HepG2 (cell line): ENCODE data around the gene PLVAP. TPM values are rescaled to one million over a fixed set of nuclear protein-coding genes. Genes with fewer than 3 reads are reported as not detected.

Experiments used
- KLF12 ChIP-seq: sonication (generic); formaldehyde crosslinking; IDR thresholded peaks from 2 replicates; pipeline ENCODE4 v1.4.0; 2020; ENCODE audit warnings: missing genetic modification reagents, borderline replicate concordance
- KLF16 ChIP-seq, 2 experiments: sonication (generic) in 1 of 2; formaldehyde crosslinking in 1 of 2; IDR thresholded peaks; 2 replicates each; pipeline versions ENCODE4 v1.6.1 to v1.8.0; 2016 to 2023; ENCODE audit warnings: missing genetic modification reagents in 2 of 2, missing compliant biosample characterization in 1 of 2
- NCOA2 ChIP-seq: sonication (generic); formaldehyde crosslinking; IDR thresholded peaks from 2 replicates; pipeline ENCODE4 v1.8.0; 2022; ENCODE audit warnings: inconsistent platforms
- NR1H2 ChIP-seq: sonication (generic); formaldehyde crosslinking; IDR thresholded peaks from 2 replicates; pipeline ENCODE4 v1.8.1; 2022; ENCODE audit warnings: low read depth, missing genetic modification reagents, borderline replicate concordance
- SP2 ChIP-seq: sonication (generic); formaldehyde crosslinking; IDR thresholded peaks from 2 replicates; pipeline ENCODE4 v1.5.1; 2020; ENCODE audit warnings: mild to moderate bottlenecking, missing genetic modification reagents
- ZNF17 ChIP-seq: sonication (generic); formaldehyde crosslinking; IDR thresholded peaks from 2 replicates; pipeline ENCODE4 v1.5.0; 2020; ENCODE audit warnings: mild to moderate bottlenecking, missing genetic modification reagents
- ZNF224 ChIP-seq: sonication (generic); formaldehyde crosslinking; IDR thresholded peaks from 2 replicates; pipeline ENCODE4 v1.5.0; 2020; ENCODE audit warnings: mild to moderate bottlenecking, missing genetic modification reagents
- polyA plus RNA-seq, 8 experiments: library from polyadenylated mRNA; depleted of rRNA in 3 of 8; stranded (reverse) in 7 of 8; unstranded in 1 of 8; fragments of >200 nt; fragmentation: Illumina TruSeq in 4 of 8; extraction: Trizol in 4 of 8; gene quantifications; 2 replicates each; pipeline versions ENCODE4 v1.2.1 to v1.2.3, GENCODE V29; 2011 to 2016; ENCODE audit warnings: low read depth in 4 of 8, missing spikeins in 1 of 8, mixed read lengths in 1 of 8; ENCODE audit not compliant: insufficient read depth in 1 of 8
- total RNA-seq, 5 experiments: library from RNA; depleted of rRNA; stranded (reverse); fragments of >200 nt; fragmentation: Illumina TruSeq; extraction: Trizol; gene quantifications; 2 replicates each; pipeline ENCODE4 v1.2.3, GENCODE V29; 2016; ENCODE audit warnings: low read depth in 1 of 5
- TF ChIP-seq, protein P1 (sequence below): sonication (generic); formaldehyde crosslinking; IDR thresholded peaks from 2 replicates; pipeline ENCODE4 v1.4.0; 2020; ENCODE audit warnings: missing genetic modification reagents
- TF ChIP-seq, protein P2 (sequence below): sonication (generic); formaldehyde crosslinking; IDR thresholded peaks from 2 replicates; pipeline ENCODE4 v1.5.0; 2020; ENCODE audit warnings: mild to moderate bottlenecking, missing genetic modification reagents, moderate library complexity
- TF ChIP-seq, protein P3 (sequence below): sonication (generic); formaldehyde crosslinking; IDR thresholded peaks from 2 replicates; pipeline ENCODE4 v1.9.0; 2022; ENCODE audit warnings: low read depth, missing genetic modification reagents

The PLVAP gene
- total and polyA plus RNA-seq, 2 of the 13 experiments (the other 11 are each of a cell fraction or from before 2014, with no cell fraction given): 0.26 TPM; not detected in 1

DNA sequence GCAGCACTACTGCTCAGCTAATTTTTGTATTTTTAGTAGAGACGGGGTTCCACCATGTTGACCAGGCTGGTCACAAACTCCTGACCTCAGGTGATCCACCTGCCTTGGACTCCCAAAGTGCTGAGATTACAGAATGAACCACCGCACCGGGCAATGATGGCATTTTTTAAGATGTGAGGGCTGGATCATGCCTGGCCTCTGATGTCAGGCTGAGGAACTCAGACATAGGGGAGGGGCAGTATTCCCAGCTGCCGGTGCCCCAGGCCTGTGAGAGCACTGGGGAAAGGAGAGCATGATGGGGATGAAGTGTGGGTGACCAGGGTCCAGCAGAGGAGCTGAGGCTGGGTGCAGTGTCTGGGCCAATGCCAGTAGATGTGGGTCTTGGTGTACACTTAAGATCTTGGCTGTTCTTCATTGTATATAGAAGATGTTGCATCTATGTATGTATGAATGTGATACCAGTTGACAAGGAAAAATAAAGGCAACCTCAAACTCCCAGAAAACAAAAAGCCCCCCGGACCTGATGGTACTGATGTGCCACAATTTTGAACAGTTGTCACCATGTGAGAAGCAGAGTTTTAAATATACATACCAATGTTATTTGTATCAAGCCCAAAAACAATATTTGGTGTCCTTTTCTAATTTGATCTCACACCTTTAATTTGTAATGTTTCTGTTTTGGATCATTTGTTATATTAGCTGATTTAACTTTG is 3.4 kb upstream of the PLVAP start (continued):
- TF ChIP-seq, protein P1, sequence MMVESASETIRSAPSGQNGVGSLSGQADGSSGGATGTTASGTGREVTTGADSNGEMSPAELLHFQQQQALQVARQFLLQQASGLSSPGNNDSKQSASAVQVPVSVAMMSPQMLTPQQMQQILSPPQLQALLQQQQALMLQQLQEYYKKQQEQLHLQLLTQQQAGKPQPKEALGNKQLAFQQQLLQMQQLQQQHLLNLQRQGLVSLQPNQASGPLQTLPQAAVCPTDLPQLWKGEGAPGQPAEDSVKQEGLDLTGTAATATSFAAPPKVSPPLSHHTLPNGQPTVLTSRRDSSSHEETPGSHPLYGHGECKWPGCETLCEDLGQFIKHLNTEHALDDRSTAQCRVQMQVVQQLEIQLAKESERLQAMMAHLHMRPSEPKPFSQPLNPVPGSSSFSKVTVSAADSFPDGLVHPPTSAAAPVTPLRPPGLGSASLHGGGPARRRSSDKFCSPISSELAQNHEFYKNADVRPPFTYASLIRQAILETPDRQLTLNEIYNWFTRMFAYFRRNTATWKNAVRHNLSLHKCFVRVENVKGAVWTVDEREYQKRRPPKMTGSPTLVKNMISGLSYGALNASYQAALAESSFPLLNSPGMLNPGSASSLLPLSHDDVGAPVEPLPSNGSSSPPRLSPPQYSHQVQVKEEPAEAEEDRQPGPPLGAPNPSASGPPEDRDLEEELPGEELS (CRISPR knock-in tag): no peak
- TF ChIP-seq, protein P2, sequence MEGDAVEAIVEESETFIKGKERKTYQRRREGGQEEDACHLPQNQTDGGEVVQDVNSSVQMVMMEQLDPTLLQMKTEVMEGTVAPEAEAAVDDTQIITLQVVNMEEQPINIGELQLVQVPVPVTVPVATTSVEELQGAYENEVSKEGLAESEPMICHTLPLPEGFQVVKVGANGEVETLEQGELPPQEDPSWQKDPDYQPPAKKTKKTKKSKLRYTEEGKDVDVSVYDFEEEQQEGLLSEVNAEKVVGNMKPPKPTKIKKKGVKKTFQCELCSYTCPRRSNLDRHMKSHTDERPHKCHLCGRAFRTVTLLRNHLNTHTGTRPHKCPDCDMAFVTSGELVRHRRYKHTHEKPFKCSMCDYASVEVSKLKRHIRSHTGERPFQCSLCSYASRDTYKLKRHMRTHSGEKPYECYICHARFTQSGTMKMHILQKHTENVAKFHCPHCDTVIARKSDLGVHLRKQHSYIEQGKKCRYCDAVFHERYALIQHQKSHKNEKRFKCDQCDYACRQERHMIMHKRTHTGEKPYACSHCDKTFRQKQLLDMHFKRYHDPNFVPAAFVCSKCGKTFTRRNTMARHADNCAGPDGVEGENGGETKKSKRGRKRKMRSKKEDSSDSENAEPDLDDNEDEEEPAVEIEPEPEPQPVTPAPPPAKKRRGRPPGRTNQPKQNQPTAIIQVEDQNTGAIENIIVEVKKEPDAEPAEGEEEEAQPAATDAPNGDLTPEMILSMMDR (CRISPR knock-in tag): no peak
- no peak for TF ChIP-seq ZNF17 (CRISPR knock-in tag)
- no peak for TF ChIP-seq NR1H2 (CRISPR knock-in tag)
- TF ChIP-seq NCOA2 (CRISPR knock-in tag): no peak
- no peak for TF ChIP-seq KLF12 (CRISPR knock-in tag)
- no peak for TF ChIP-seq KLF16 (CRISPR knock-in tag; IDR thresholded peaks at IDR 0.05)
- no peak for TF ChIP-seq SP2
- TF ChIP-seq, protein P3, sequence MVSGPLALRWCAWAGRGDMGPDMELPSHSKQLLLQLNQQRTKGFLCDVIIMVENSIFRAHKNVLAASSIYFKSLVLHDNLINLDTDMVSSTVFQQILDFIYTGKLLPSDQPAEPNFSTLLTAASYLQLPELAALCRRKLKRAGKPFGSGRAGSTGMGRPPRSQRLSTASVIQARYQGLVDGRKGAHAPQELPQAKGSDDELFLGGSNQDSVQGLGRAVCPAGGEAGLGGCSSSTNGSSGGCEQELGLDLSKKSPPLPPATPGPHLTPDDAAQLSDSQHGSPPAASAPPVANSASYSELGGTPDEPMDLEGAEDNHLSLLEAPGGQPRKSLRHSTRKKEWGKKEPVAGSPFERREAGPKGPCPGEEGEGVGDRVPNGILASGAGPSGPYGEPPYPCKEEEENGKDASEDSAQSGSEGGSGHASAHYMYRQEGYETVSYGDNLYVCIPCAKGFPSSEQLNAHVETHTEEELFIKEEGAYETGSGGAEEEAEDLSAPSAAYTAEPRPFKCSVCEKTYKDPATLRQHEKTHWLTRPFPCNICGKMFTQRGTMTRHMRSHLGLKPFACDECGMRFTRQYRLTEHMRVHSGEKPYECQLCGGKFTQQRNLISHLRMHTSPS (CRISPR knock-in tag): no peak
- no peak for TF ChIP-seq ZNF224 (CRISPR knock-in tag)
